Tibial nerve (tissue), 4 donors: Measurements from ENCODE around the gene NOS2. TPM values are rescaled to one million over a fixed set of nuclear protein-coding genes. Genes with fewer than 3 reads are reported as not detected.
"Not testable (repeated sequence)": the region's sequence is repeated elsewhere in the genome, so short reads cannot be mapped to it uniquely, and the experiment has no call there.

ENCODE experiments used
- DNase-seq, 2 donors: peaks; one replicate each; pipeline ENCODE4 v3.0.0-alpha.2; 2019; ENCODE audit warnings: low spot score in 2 of 2
- H3K27ac ChIP-seq, 4 donors: fragments of 200-600 bp; sonication (generic) in 3 of 4; one replicate each; pipeline ENCODE4 v1.5.1; 2017 to 2019; ENCODE audit warnings: mild to moderate bottlenecking in 1 of 4
- H3K27me3 ChIP-seq, 2 donors: fragments of 200-600 bp; sonication (generic) in 1 of 2; one replicate each; pipeline versions ENCODE4 v1.5.1 to v1.6.0; 2017 to 2019
- H3K36me3 ChIP-seq, 3 donors: fragments of 200-600 bp; sonication (generic); one replicate each; pipeline ENCODE4 v1.5.1; 2018 to 2019
- H3K4me1 ChIP-seq, 4 donors: fragments of 200-600 bp; sonication (generic) in 3 of 4; one replicate each; pipeline ENCODE4 v1.5.1; 2017 to 2019
- H3K4me3 ChIP-seq, 4 donors: fragments of 200-600 bp; sonication (generic) in 3 of 4; one replicate each; pipeline ENCODE4 v1.5.1; 2017 to 2019; ENCODE audit warnings: mild to moderate bottlenecking in 1 of 4, moderate library complexity in 1 of 4
- H3K9me3 ChIP-seq, 4 donors: fragments of 200-600 bp; sonication (generic) in 3 of 4; one replicate each; pipeline ENCODE4 v1.5.1; 2017 to 2019
- CTCF ChIP-seq, 5 experiments: fragments of 200-600 bp in 3 of 5; fragments of 450-650 bp in 2 of 5; sonication (generic) in 3 of 5; IDR thresholded peaks; one replicate each; pipeline ENCODE4 v1.5.1; 2016 to 2019; ENCODE audit warnings: antibody characterized with exemption in 5 of 5, mild to moderate bottlenecking in 3 of 5, moderate library complexity in 2 of 5
- EP300 ChIP-seq, 2 donors: sonication (generic); formaldehyde crosslinking; IDR thresholded peaks; one replicate each; pipeline ENCODE4 v1.6.1; 2017; ENCODE audit warnings: antibody characterized with exemption in 2 of 2, mild to moderate bottlenecking in 1 of 2
- POLR2A ChIP-seq, 2 donors: fragments of 450-650 bp; IDR thresholded peaks; one replicate each; pipeline ENCODE4 v1.6.1; 2017; ENCODE audit warnings: antibody characterized with exemption in 2 of 2, mild to moderate bottlenecking in 2 of 2, moderate library complexity in 2 of 2
- WGBS, 2 donors: methylation state at CpG; one replicate each; pipeline ENCODE4 v1.1.5; 2018; 5-methylcytosine and 5-hydroxymethylcytosine counted together
- small RNA-seq: library from RNA; depleted of rRNA; stranded (forward); fragments of <200 nt; gene quantifications from one replicate; pipeline ENCODE3, GENCODE V24; 2016
- total RNA-seq, 4 donors: library from RNA; depleted of rRNA; stranded (reverse); fragments of >200 nt; gene quantifications; one replicate each; pipeline ENCODE4 v1.1.0, GENCODE V29; 2016

NOS2 gene
- total RNA-seq, 4 donors from 2014 or later: 0.22 to 2.9 (median 0.72) TPM

DNA sequence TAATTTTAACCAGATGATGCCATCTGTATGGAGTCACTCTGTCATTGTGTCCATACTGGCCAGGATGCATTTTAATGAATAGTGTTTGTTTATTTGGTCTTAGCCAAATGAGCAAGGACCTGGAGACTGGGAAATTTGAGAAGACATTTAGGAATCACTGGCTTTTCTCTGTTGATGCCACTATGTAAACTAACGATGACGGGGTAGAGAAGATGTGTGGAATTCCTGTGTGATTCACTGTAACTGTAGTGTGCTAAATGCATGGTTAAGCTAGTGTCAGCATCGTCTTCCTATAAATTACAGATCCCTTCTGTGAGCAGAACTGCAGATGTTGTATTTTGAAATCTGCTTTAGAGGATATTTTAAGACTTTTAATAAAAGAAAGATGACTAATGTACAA lies 66.6 kb downstream of the NOS2 start:
- Histone ChIP-seq H3K9me3 (no peaks in the 10 kb centered on the region), H3K4me3 (no peak overlapping the region), H3K27me3 (no peaks in the 10 kb centered on the region), H3K4me1 (no peaks in the 10 kb centered on the region), H3K36me3 (no peaks in the 10 kb centered on the region), H3K27ac (no peak overlapping the region)
- no peak for DNase-seq
- WGBS, 2 donors: 52 to 67% methylated on average over 3 of the region's 3 CpGs
- TF ChIP-seq EP300 (IDR thresholded peaks at IDR 0.05): no peak
- no peak for TF ChIP-seq CTCF (IDR thresholded peaks at IDR 0.05)

DNA sequence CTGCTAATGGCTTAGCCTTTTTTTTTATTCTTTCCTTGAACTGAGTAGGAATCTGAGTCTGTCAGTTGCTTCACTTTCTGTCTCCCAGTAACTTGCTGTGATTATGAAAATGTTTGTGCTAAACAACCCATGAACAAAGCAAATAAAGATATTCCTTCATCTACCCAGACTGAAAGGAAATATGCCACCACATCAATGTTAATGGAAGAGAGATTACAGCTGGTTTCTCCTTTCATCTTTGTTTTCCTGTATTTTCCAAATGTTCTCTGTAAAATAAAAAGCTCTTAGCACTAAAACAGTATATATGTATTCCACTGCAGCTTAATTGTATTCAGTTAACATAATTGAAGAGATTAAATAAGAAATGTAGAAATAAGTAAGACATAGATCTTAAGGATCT lies 67.6 kb downstream of the NOS2 start:
- H3K9me3 ChIP-seq, H3K4me3 ChIP-seq, DNase-seq: not testable (repeated sequence)

GRCh38 chr17:27725982-27726381 lies 74.3 kb downstream of the NOS2 start:
- not testable (repeated sequence) for H3K4me3 ChIP-seq, H3K9me3 ChIP-seq, H3K27ac ChIP-seq, DNase-seq, H3K36me3 ChIP-seq, H3K27me3 ChIP-seq, H3K4me1 ChIP-seq
- 89 to 91% methylated on average over 6 of the region's 6 CpGs for WGBS, 2 donors

More for the DNA sequence above, 67.6 kb downstream of the NOS2 start:
- not testable (repeated sequence) for H3K4me1 ChIP-seq, H3K36me3 ChIP-seq, H3K27ac ChIP-seq, H3K27me3 ChIP-seq

DNA sequence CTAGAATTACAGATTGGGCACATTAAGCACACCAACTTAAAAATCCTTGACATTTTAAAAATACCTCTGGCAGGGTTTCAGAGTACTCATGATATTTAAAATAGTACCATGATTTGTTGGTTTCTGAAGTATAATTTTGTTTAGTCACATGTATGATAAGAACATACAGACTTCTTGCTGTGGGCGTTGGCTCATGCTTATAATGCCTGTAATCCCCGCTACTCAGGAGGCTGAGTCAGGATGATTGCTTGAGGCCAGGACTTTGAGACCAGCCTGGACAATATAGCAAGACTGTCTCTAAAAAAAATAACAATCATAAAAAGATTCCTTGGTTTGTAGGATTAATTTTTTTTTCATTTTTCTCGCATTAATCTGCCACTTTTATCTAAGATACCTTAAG lies 78.5 kb downstream of the NOS2 start:
- no peaks in the 10 kb centered on the region for H3K27me3 ChIP-seq
- no peaks in the 10 kb centered on the region for H3K9me3 ChIP-seq
- DNase-seq: no peak
- TF ChIP-seq EP300 (IDR thresholded peaks at IDR 0.05) (no peak), CTCF (IDR thresholded peaks at IDR 0.05) (no peak), POLR2A (IDR thresholded peaks at IDR 0.05) (no peak)
- 62 to 72% methylated on average over 3 of the region's 3 CpGs for WGBS, 2 donors
- H3K27ac ChIP-seq: no peak overlapping the region
- H3K36me3 ChIP-seq: no peaks in the 10 kb centered on the region
- no peaks in the 10 kb centered on the region for H3K4me1 ChIP-seq
- H3K4me3 ChIP-seq: no peak overlapping the region

Small RNA genes within 50 kb of the gene (small RNA-seq; reads per million reads assigned to genes)
- gene AC130289.1: not detected
- gene AC130289.2: not detected

Other genes with a start within 250 kb of the NOS2 start
- gene LGALS9, start 169.3 kb downstream of the NOS2 start, total RNA-seq: 10 to 100 TPM; 11.9 to 73.5 (median 20.7) TPM
- gene LYRM9, start 92.8 kb upstream of the NOS2 start, total RNA-seq: 10 to 100 TPM; 34.1 to 49.6 (median 37.7) TPM
- gene NLK, start 242.1 kb upstream of the NOS2 start, total RNA-seq: 10 to 100 TPM; 24.7 to 37.5 (median 32.4) TPM